Activated CD8-positive, alpha-beta T cell treated with anti-CD3 and anti-CD28 coated beads for 36 hours (primary cell): Measurements from ENCODE around the gene PML. TPM values are rescaled to one million over a fixed set of nuclear protein-coding genes. Genes with fewer than 3 reads are reported as not detected.

Experiments
- ATAC-seq: fragments of 200-7000 bp; cut with Tn5 transposase; one replicate; pipeline ENCODE4 v1.10.0; 2021; ENCODE audit warnings: mild to moderate bottlenecking, moderate library complexity
- CTCF ChIA-PET: fragments of 350-600 bp; sonication (Branson Sonifier 250); formaldehyde crosslinking; loops from one replicate; lab custom pipeline; 2021; ENCODE audit warnings: antibody characterized with exemption; lab: Charles Lee
- POLR2A ChIA-PET: fragments of 350-600 bp; sonication (Branson Sonifier 250); formaldehyde crosslinking; loops from one replicate; lab custom pipeline; 2021; ENCODE audit warnings: antibody characterized with exemption; lab: Charles Lee
- DNase-seq: peaks from one replicate; pipeline ENCODE4 v3.0.0-alpha.2; 2020
- H3K27ac Mint-ChIP-seq: one replicate; pipeline ENCODE4 v1.8.0; 2021; ENCODE audit warnings: mild to moderate bottlenecking, mixed read lengths
- H3K27me3 Mint-ChIP-seq: one replicate; pipeline ENCODE4 v1.8.0; 2021; ENCODE audit warnings: mixed read lengths
- H3K36me3 Mint-ChIP-seq: one replicate; pipeline ENCODE4 v1.8.0; 2021; ENCODE audit warnings: low read depth, mixed read lengths
- H3K4me1 Mint-ChIP-seq: one replicate; pipeline ENCODE4 v1.8.0; 2021; ENCODE audit warnings: low read depth, mixed read lengths
- H3K4me3 Mint-ChIP-seq: one replicate; pipeline ENCODE4 v1.8.0; 2021; ENCODE audit warnings: mild to moderate bottlenecking, moderate library complexity, mixed read lengths
- H3K9me3 Mint-ChIP-seq: one replicate; pipeline ENCODE4 v1.8.0; 2021; ENCODE audit warnings: mixed read lengths
- intact Hi-C: fragments of 100-400 bp; cut with micrococcal nuclease; formaldehyde crosslinking; loops from one replicate; pipeline ENCODE4 v1.10.0; 2022
- total RNA-seq, 2 experiments: library from RNA; stranded (reverse); gene quantifications; one replicate each; pipeline ENCODE4 v1.2.3, GENCODE V29; 2021
- TF ChIP-seq, protein P1 (sequence below): fragments of 200-600 bp; IDR thresholded peaks from one replicate; pipeline ENCODE4 v1.8.0; 2022; ENCODE audit warnings: antibody characterized with exemption, mild to moderate bottlenecking

Gene PML
- total RNA-seq, 2 experiments from 2014 or later, result 48.8 to 49.6 TPM

DNA sequence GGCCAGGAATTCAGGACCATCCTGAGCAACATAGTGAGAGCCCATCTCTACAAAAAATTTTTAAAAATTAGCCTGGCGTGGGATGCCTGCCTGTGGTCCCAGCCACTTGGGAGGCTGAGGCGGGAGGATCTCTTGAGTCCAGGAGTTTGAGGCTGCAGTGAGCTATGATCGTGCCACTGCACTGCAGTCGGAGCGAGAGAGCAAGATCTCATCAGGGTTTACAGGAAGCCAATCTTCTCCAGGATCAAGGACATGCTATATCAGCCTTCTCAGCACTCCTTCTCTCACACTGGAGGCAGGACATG lies 2.0 kb upstream of the PML start:
- intact Hi-C loops, result no loop called here
- no peaks in the 10 kb centered on the region for H3K9me3 Mint-ChIP-seq
- peaks cover 39% of the 10 kb centered on the region for H3K4me1 Mint-ChIP-seq

DNA sequence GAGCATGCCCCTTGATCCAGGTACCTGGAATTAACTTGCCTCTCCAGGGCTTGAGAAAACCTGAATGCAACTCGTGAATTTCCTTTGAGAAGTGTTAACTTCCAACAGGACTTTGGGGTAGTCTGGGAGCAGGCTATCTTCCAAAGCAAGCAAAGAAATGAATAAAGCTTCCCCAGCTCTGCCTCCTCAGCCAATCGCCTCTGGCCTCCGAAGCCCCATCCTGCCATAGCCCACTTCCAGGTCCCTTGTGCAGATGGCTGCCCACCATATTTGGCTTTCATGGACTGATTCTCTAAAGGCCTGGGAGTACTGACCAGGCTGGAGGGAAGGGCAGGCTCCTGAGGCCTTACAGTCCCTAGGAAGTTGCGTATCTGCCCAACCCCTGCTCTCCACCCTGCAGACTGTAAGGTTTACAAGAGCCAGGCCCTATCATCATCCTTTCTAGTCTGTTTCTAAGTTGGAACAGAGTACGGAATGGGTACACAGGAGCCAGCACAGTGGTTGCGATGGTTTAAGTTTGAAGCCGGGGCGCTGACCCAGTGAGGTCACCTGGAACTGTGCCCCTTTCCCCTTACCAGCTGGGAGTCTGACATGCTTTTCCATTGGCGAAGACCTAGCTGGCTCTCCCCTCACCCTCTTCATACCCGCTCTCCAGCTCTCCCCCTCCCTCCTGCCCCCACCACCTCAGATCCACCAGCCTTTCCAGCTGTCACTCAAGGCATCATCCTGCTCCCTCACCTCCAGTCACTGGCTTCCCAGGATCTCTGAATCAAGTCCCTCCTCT lies 1.1 kb upstream of the PML start:
- TF ChIP-seq, protein P1, sequence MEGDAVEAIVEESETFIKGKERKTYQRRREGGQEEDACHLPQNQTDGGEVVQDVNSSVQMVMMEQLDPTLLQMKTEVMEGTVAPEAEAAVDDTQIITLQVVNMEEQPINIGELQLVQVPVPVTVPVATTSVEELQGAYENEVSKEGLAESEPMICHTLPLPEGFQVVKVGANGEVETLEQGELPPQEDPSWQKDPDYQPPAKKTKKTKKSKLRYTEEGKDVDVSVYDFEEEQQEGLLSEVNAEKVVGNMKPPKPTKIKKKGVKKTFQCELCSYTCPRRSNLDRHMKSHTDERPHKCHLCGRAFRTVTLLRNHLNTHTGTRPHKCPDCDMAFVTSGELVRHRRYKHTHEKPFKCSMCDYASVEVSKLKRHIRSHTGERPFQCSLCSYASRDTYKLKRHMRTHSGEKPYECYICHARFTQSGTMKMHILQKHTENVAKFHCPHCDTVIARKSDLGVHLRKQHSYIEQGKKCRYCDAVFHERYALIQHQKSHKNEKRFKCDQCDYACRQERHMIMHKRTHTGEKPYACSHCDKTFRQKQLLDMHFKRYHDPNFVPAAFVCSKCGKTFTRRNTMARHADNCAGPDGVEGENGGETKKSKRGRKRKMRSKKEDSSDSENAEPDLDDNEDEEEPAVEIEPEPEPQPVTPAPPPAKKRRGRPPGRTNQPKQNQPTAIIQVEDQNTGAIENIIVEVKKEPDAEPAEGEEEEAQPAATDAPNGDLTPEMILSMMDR, result no peak
- ChIA-PET CTCF (interaction anchor here (1.0 to 11.4 kb wide), 9 partner anchors 9 to 55 kb away, joined by 3 to 106 read pairs (median 5); no protein-coding TSS in a partner anchor), POLR2A (interaction anchor here (2.0 to 2.9 kb wide), 3 partner anchors 11 to 15 kb away, joined by 7 to 24 read pairs (median 11); no protein-coding TSS in a partner anchor)
- Mint-ChIP-seq H3K27ac (peak overlapping the region; percentile 93), H3K36me3 (peaks cover 18% of the 10 kb centered on the region), H3K4me3 (peak overlapping the region; percentile 91), H3K27me3 (no peaks in the 10 kb centered on the region), H3K4me1 (peaks cover 47% of the 10 kb centered on the region), H3K9me3 (no peaks in the 10 kb centered on the region)
- intact Hi-C loops, result no loop called here
- DNase-seq, result no peak
- no peak for ATAC-seq

More for the DNA sequence above, 2.0 kb upstream of the PML start:
- ATAC-seq (no peak), DNase-seq (no peak)
- ChIA-PET CTCF (interaction anchor here (0.7 to 11.4 kb wide), 3 partner anchors 14 to 68 kb away, joined by 3 to 106 read pairs (median 30); no protein-coding TSS in a partner anchor), POLR2A (interaction anchor here (2.9 kb wide), 1 partner anchor 10 kb away, joined by 11 read pairs; no protein-coding TSS in a partner anchor)
- H3K36me3 Mint-ChIP-seq, result peaks cover 12% of the 10 kb centered on the region
- H3K27ac Mint-ChIP-seq, result peak overlapping the region; percentile 83
- peak overlapping the region; percentile 70 for H3K4me3 Mint-ChIP-seq
- TF ChIP-seq, protein P1, result peak; percentile 53
- no peaks in the 10 kb centered on the region for H3K27me3 Mint-ChIP-seq

DNA sequence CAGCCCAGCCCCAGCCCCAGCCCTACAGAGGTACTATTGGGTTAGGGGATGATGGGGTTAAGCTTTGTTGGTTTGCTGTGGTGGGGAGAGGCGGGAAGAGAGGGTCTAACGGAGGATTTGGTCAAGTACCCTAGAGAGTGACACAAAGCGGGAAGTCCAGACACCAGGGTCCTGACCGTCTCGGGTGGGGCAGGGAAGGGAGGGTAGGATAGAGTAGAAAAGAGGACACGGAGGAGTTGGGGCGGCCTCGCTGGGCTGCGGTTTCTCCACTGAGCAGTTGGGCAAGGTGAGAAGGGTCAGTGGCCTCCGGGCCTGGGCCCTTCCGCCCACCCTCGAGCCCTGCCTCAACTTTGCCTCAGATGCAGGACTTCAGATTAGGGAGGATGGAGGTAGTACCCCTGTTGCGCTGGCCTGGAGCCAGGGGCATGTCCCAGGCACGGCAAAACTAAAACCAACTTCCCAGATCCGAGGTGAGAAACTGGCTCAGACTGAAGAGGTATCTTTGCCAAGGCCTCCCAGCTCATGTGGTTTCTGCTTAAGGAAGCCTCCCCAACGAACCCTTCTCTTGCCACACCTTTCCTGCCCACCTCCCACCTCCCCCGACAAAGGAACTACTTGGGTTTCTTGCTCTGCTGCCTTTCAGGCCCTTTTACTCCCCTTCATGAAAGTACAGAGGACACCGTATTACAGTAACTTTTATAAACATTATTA lies 551 bp downstream of the PML start:
- TF ChIP-seq, protein P1, result no peak
- Mint-ChIP-seq H3K27me3 (no peaks in the 10 kb centered on the region), H3K36me3 (peaks cover 31% of the 10 kb centered on the region), H3K4me3 (peak overlapping the region; percentile 91), H3K4me1 (peaks cover 56% of the 10 kb centered on the region), H3K27ac (peak overlapping the region; percentile 93), H3K9me3 (no peaks in the 10 kb centered on the region)
- peak; percentile 23 for DNase-seq
- ChIA-PET POLR2A (interaction anchor here (1.1 to 2.9 kb wide), 4 partner anchors 12 to 37 kb away, joined by 3 to 24 read pairs (median 9); no protein-coding TSS in a partner anchor), CTCF (interaction anchor here (0.9 to 11.4 kb wide), 8 partner anchors 9 to 54 kb away, joined by 3 to 106 read pairs (median 6); no protein-coding TSS in a partner anchor)
- intact Hi-C loops, result no loop called here
- no peak for ATAC-seq

DNA sequence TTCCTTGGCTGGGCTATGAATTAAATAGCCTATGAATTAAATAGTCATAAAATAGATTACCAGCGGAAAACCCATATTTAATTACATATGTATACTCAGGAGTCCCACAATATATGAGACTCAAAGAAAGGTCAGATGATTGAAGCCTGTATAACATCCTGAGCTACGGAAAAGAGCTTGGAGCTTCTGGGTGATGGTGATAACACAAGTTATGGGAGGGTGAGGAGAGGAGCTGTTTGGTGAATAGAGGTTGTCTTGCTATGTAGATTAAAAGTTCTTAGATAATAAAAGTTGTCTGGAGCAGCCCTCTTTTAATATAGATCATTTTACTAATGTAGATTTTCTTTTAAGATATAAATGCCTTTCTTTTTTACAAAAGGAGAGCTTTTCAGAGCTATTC lies 1.8 kb downstream of the PML start:
- ChIA-PET POLR2A (interaction anchor here (0.6 to 1.2 kb wide), 3 partner anchors 10 to 363 kb away, joined by 3 to 9 read pairs (median 4); no protein-coding TSS in a partner anchor), CTCF (interaction anchor here (0.8 to 1.6 kb wide), 5 partner anchors 11 to 32 kb away, joined by 4 to 13 read pairs (median 4); no protein-coding TSS in a partner anchor)
- DNase-seq (no peak), ATAC-seq (no peak)
- peak overlapping the region; percentile 93 for H3K27ac Mint-ChIP-seq
- intact Hi-C loops, result no loop called here
- peak overlapping the region; percentile 91 for H3K4me3 Mint-ChIP-seq
- TF ChIP-seq, protein P1, result no peak
- no peaks in the 10 kb centered on the region for H3K27me3 Mint-ChIP-seq
- no peaks in the 10 kb centered on the region for H3K9me3 Mint-ChIP-seq
- peaks cover 31% of the 10 kb centered on the region for H3K36me3 Mint-ChIP-seq
- H3K4me1 Mint-ChIP-seq, result peaks cover 59% of the 10 kb centered on the region
